HG03066 (cell line): ENCODE results near the gene TBL1X.

ENCODE experiments used
- ATAC-seq: cut with Tn5 transposase; IDR thresholded peaks from one replicate; pipeline ENCODE4 v1.9.1; 2021; ENCODE audit warnings: low read depth; ENCODE audit not compliant: unreplicated experiment

TBL1X gene

GRCh38 chrX:9785944-9786797 lies 321.3 kb downstream of the TBL1X start, which contains the start of gene SHROOM2:
TSS of gene SHROOM2 (plus strand) at chrX:9786429. CDS start at chrX:9786546, 117 bp downstream.
- no peak for ATAC-seq

DNA sequence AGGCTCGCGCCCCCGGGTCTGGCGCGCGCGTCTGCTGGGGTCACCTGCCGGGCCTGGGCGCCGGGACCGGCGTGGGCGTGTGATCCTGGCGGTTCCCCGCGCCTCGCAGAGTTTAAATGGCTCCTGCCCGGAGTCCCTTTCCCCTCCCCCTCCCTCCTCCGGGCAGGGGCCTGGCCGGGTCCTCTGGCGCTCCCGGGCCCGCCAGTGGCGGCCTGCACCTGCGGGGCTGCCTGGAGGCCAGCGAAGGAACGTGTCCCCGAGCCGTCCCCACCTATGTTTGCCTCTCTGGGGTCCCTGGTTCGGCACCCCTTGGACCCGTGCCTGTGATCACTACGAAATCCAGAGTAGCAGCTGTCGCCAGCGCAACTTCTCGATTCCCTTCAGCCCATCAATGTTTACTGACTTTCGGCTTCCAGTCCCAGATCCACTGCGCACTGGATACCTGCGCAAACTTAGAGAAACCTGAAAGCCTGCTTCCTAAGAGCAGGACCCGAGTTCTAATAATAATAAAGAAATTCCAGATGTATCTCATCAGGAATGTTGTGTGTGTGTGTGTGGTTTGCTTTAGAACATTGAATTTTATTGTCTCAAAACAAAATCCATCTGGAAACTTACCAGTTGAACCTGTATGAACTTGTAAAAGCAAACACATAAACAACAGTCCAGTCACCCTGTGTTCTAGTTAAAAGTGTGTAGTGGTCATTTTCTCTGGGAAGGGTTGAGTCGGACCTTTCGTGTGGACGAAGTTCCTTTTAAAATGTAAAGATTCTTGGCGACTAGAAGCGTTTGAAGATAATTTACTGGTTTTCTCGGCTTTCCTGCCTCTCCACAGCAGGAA lies 322.2 kb downstream of the TBL1X start:
- ATAC-seq, result no peak

DNA sequence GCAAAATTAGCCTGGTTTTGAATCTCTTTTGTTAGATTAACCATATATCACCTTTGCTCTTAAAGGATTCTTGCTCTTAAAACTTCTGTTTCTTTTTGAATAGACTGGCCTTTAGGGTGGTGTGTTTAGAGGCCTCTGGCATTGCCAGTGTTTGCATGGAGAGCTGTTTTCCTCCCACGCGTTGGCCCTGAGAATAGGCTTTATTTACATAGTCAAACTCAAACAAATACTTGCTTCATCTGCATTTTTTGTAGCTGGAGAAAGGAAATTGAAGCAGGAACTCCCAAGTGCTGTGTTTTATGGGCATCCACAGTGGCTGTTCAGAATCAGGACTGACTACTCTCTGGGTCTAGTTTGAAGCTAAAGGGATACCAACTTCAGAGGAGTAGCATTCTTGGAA lies 324.1 kb downstream of the TBL1X start:
- ATAC-seq, result no peak

- ATAC-seq, result no peak
Measured at GRCh38 chrX:9789555-9789954, 324.7 kb downstream of the TBL1X start.
